ENCODE measurements around the gene TASOR. TPM values are rescaled to one million over a fixed set of nuclear protein-coding genes. Genes with fewer than 3 reads are reported as not detected.

TASOR gene
- total and polyA plus RNA-seq, 2 of the 8 experiments (the other 6 are each of a cell fraction or from before 2014, with no cell fraction given) = 12.2 to 45.5 TPM

GRCh38 chr3:56706629-56707028, 23.6 kb upstream of the TASOR start (continued):
- TF ChIP-seq SIN3A (conservative IDR thresholded peaks at IDR 0.05 in 1 of 2, IDR thresholded peaks at IDR 0.05 in 1 of 2; ENCODE audit: low read depth in 1 of 2, low read length in 2 of 2) (no peak), GTF2F1 (IDR thresholded peaks at IDR 0.05; ENCODE audit: borderline replicate concordance, low read depth, low read length) (no peak), TAF7 (optimal IDR thresholded peaks at IDR 0.05; ENCODE audit: borderline replicate concordance, low read depth, low read length) (no peak), SP4 (IDR thresholded peaks at IDR 0.05; ENCODE audit: low read length) (no peak)

All from H1 (cell line).